CD4-positive, alpha-beta T cell treated with Interleukin-1 beta for 1 hour (primary cell): ENCODE data around the gene C9orf153.
A peak's percentile ranks its signal among the peaks of the same experiment; 100 is the strongest.
"Not testable (repeated sequence)": the region's sequence is repeated elsewhere in the genome, so short reads cannot be mapped to it uniquely, and the experiment has no call there.

Experiments
- DNase-seq, 2 donors: peaks; one replicate each; pipeline ENCODE4 v3.0.0-alpha.2; 2020 to 2022

C9orf153 gene

GRCh38 chr9:86259557-86259956 lies at the start of gene C9orf153:
TSS of gene C9orf153 (minus strand) at chr9:86259657. CDS start at chr9:86229603, 30,054 bp downstream.
- no peak for DNase-seq

DNA sequence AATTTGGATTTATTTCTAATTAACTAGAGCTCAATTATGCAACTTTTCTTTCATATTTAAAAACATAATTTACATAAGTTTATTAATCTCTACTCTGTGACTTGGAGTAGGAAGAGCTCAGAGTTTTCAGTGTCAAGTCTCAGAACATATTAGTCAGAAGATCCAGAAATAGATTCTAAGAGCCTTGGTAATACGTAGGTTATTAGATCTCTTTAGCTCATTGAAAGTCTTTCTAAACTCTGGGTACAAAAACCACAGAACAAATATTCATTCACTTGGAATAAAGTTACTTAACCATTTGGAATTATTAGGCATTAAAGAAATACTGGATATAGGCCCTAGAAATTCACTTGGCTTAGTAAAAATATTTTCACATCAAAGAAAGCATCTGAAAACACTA lies 49.2 kb upstream of the C9orf153 start:
- DNase-seq = no peak

DNA sequence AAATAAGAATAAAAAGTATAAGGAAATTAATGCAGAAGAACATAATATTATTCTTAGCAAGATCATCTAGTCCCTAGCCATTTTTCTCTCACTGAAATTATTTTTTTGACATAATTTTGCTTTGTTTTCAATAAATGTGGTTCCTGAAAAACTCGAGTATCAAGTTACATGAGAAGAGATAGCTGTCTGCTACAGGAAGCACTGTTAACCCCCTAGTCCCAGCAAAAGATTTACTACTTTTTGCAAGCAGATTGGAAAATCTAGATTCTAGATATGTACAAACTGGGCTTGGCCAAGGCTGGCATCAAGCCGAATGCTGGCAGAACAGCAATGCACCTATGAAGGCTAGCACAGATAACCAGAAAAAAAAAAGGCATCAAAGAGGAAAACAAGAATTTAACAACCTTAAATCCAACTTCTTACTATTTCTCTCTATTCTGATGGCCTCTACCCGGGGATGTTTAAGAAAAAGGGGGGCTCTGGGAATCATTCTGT lies 44.8 kb upstream of the C9orf153 start:
- DNase-seq = no peak

GRCh38 chr9:86303316-86303975 lies 44.0 kb upstream of the C9orf153 start:
- DNase-seq = peak in 1 of 2 donors; percentile 26

GRCh38 chr9:86301686-86302085 lies 42.2 kb upstream of the C9orf153 start:
- no peak for DNase-seq

- no peak for DNase-seq
Observed at GRCh38 chr9:86300701-86301100, 41.2 kb upstream of the C9orf153 start.

GRCh38 chr9:86298873-86299272 lies 39.4 kb upstream of the C9orf153 start:
- DNase-seq = no peak

DNA sequence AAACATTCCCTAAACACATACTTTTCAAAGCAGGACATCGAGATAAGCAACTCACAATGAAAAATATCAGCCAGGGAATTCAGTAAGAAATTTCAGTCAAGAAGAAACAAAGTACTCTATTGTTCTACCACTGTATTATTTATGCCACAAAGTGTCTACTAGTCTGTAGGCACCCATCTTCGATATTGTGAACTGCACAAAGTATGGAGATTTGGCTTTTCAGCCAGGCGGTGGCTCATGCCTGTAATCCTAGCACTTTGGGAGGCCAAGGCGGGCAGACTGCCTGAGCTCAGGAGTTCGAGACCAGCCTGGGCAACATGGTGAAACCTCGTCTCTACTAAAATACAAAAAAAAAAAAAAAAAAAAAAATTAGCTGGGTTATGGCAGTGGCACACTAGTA lies 30.9 kb upstream of the C9orf153 start:
- DNase-seq = not testable (repeated sequence)

GRCh38 chr9:86288499-86289198 lies 29.2 kb upstream of the C9orf153 start:
- DNase-seq = no peak

DNA sequence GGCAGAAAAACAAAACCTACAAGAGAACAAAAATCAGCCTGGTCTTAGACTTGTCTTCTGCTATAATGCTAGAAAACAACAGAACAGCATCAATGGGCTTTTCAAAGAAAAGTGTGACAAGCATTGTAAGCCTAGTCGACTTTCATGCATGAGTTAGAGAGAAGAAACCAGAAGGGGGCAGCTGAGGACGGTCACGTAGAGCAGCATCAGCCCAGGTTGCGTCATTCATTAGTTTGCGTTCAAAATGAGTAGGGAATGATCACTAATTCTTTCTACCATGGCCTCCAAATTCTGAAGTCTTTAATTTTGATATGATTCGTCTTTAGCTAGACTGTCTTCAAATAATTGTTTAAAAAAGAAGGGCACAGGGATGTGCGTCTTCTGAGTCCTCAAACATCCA lies 27.6 kb upstream of the C9orf153 start:
- peak in 1 of 2 donors; percentile 7 for DNase-seq

- DNase-seq = no peak
Observed at GRCh38 chr9:86286278-86286677, 26.8 kb upstream of the C9orf153 start.

GRCh38 chr9:86285261-86285660 lies 25.8 kb upstream of the C9orf153 start:
- no peak for DNase-seq

DNA sequence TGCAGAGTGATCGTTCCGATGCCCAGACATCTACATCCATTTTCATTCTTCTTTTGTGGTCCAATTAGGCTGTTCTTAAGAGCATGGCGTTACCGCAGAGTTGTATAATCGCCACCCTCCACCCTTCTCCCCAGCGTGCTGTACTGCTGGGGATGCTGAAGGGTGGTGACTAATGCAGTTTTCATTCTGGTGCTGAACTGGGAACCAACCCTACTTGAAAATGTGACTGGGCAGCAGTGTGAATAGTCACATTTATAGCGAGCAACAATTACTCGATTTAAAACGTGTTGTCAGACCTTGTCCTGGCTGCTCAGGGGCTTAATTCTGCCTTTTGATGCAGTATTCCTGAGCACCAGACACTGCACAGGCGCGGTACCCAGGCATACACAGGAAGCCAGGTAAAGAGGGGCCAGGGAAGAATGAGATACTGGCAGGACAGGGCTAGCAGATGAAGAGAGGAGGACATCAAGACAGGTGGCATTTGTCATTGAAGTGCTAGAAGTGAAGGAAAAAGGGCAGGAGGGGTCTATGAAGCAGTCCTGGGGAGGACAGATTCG lies 23.6 kb upstream of the C9orf153 start:
- no peak for DNase-seq

GRCh38 chr9:86282077-86282978 lies 22.9 kb upstream of the C9orf153 start, which contains the start of gene ISCA1:
TSS of gene ISCA1 (minus strand) at chr9:86282538. CDS start at chr9:86282458, 80 bp downstream.
- DNase-seq = peak; percentile 97

- no peak for DNase-seq
Observed at GRCh38 chr9:86281593-86282076, 22.2 kb upstream of the C9orf153 start.

GRCh38 chr9:86280580-86280979 lies 21.1 kb upstream of the C9orf153 start:
- DNase-seq = no peak

GRCh38 chr9:86279839-86280238 lies 20.4 kb upstream of the C9orf153 start:
- no peak for DNase-seq

- no peak for DNase-seq
Observed at GRCh38 chr9:86277072-86277471, 17.6 kb upstream of the C9orf153 start.

DNA sequence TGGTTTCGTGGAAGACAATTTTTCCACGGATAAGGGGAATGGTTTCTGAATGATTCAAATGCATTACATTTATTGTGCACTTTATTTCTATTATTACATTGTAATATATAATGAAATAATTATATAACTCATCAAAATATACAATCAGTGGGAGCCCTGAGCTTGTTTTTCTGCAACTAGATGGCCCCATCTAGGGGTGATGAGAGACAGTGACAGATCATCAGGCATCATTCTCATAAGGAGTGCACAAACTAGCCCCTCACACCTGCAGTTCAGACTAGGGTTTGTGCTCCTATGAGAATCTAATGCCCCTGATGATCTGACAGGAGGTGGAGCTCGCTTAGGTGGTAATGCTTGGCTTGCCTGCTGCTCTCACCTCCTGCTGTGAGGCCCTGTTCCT lies 16.5 kb upstream of the C9orf153 start:
- DNase-seq = no peak

GRCh38 chr9:86274821-86275643 lies 15.6 kb upstream of the C9orf153 start:
- DNase-seq = no peak

- no peak for DNase-seq
Observed at GRCh38 chr9:86272221-86272620, 12.8 kb upstream of the C9orf153 start.

DNA sequence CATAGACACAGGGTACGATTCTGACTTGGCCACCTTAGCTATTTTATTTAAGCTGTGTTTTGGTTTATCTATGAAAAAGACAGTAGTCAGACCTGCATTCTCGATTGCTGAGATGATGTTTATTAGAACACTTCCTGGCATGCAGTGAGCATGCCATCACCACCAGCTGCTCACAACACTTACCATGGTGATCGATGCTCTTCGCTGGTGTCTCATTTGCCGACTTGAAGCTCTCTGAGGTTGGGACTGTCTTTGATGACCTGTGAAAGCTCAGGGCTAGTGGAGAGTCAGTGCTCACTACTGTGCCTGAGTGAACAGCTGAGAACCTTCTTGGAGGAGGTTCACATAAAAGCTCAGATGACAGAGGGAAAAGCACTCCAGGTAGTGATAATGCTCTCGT lies 4.4 kb upstream of the C9orf153 start:
- no peak for DNase-seq
